HG03159 (cell line): Measurements from ENCODE around the gene LRRC8C.
"Not testable (repeated sequence)": the region's sequence is repeated elsewhere in the genome, so short reads cannot be mapped to it uniquely, and the experiment has no call there.

Source experiments
- ATAC-seq: cut with Tn5 transposase; IDR thresholded peaks from one replicate; pipeline ENCODE4 v1.9.1; 2021; ENCODE audit warnings: mild to moderate bottlenecking, moderate library complexity; ENCODE audit not compliant: unreplicated experiment

The LRRC8C gene

GRCh38 chr1:89632657-89633247 is at the start of gene LRRC8C:
TSS of gene LRRC8C (plus strand) at chr1:89633120. CDS start at chr1:89686474, 53,354 bp downstream.
- peak; percentile 88 for ATAC-seq

- no peak for ATAC-seq
These were observed 48.7 kb upstream of the LRRC8C start for GRCh38 chr1:89584211-89584610.

GRCh38 chr1:89584781-89585180 is 48.1 kb upstream of the LRRC8C start:
- no peak for ATAC-seq

- ATAC-seq, result no peak
These were observed 45.2 kb upstream of the LRRC8C start for GRCh38 chr1:89587729-89588161.

GRCh38 chr1:89588480-89588879 is 44.4 kb upstream of the LRRC8C start:
- ATAC-seq, result no peak

- ATAC-seq, result no peak
These were observed 43.4 kb upstream of the LRRC8C start for GRCh38 chr1:89589515-89589914.

GRCh38 chr1:89590341-89591080 is 42.4 kb upstream of the LRRC8C start:
- ATAC-seq, result no peak

GRCh38 chr1:89592861-89593302 is 40.0 kb upstream of the LRRC8C start:
- not testable (repeated sequence) for ATAC-seq

- no peak for ATAC-seq
These were observed 38.7 kb upstream of the LRRC8C start for GRCh38 chr1:89594096-89594740.

GRCh38 chr1:89596698-89597097 is 36.2 kb upstream of the LRRC8C start:
- no peak for ATAC-seq

- ATAC-seq, result no peak
These were observed 34.2 kb upstream of the LRRC8C start for GRCh38 chr1:89598450-89599331.

- ATAC-seq, result no peak
These were observed 33.6 kb upstream of the LRRC8C start for GRCh38 chr1:89599332-89599630.

GRCh38 chr1:89600451-89601224 is 32.3 kb upstream of the LRRC8C start:
- no peak for ATAC-seq

- ATAC-seq, result no peak
These were observed 30.0 kb upstream of the LRRC8C start for GRCh38 chr1:89602871-89603404.

- no peak for ATAC-seq
These were observed 29.1 kb upstream of the LRRC8C start for GRCh38 chr1:89603651-89604413.

- no peak for ATAC-seq
These were observed 28.5 kb upstream of the LRRC8C start for GRCh38 chr1:89604414-89604735.

- no peak for ATAC-seq
These were observed 27.2 kb upstream of the LRRC8C start for GRCh38 chr1:89605692-89606091.

- ATAC-seq, result no peak
These were observed 26.5 kb upstream of the LRRC8C start for GRCh38 chr1:89606227-89606980.

GRCh38 chr1:89607156-89607555 is 25.8 kb upstream of the LRRC8C start:
- ATAC-seq, result no peak
